ENCODE data around the gene CDH13.

CDH13 gene

GRCh38 chr16:83530293-83530692 lies 903.5 kb downstream of the CDH13 start:
- H3K36me3 ChIP-seq, result no peaks in the 10 kb centered on the region
- no peak overlapping the region for H3K4me3 ChIP-seq (ENCODE audit: low read depth, low read length)
- no peak for DNase-seq
- TF ChIP-seq CTCF (IDR thresholded peaks at IDR 0.05; ENCODE audit: low read depth, low read length), result no peak
- no peaks in the 10 kb centered on the region for H3K9me3 ChIP-seq (ENCODE audit: severe bottlenecking)
- no peak overlapping the region for H3K27ac ChIP-seq
- no peaks in the 10 kb centered on the region for H3K27me3 ChIP-seq (ENCODE audit: insufficient read depth, low read depth, severe bottlenecking)

GRCh38 chr16:83532634-83533033 lies 905.9 kb downstream of the CDH13 start:
- no peak overlapping the region for H3K4me3 ChIP-seq (ENCODE audit: low read depth, low read length)
- no peak for DNase-seq
- H3K36me3 ChIP-seq, result no peaks in the 10 kb centered on the region
- H3K27me3 ChIP-seq (ENCODE audit: insufficient read depth, low read depth, severe bottlenecking), result no peaks in the 10 kb centered on the region
- no peak overlapping the region for H3K27ac ChIP-seq
- TF ChIP-seq CTCF (IDR thresholded peaks at IDR 0.05; ENCODE audit: low read depth, low read length), result no peak
- H3K9me3 ChIP-seq (ENCODE audit: severe bottlenecking), result no peaks in the 10 kb centered on the region

- no peaks in the 10 kb centered on the region for H3K36me3 ChIP-seq
- H3K27ac ChIP-seq, result no peak overlapping the region
- no peaks in the 10 kb centered on the region for H3K27me3 ChIP-seq (ENCODE audit: insufficient read depth, low read depth, severe bottlenecking)
- no peak for DNase-seq
- no peak for TF ChIP-seq CTCF (IDR thresholded peaks at IDR 0.05; ENCODE audit: low read depth, low read length)
- H3K4me3 ChIP-seq (ENCODE audit: low read depth, low read length), result no peak overlapping the region
- H3K9me3 ChIP-seq (ENCODE audit: severe bottlenecking), result no peaks in the 10 kb centered on the region
Observed at GRCh38 chr16:83533193-83533592, 906.4 kb downstream of the CDH13 start.

GRCh38 chr16:83538707-83539106 lies 911.9 kb downstream of the CDH13 start:
- no peaks in the 10 kb centered on the region for H3K9me3 ChIP-seq (ENCODE audit: severe bottlenecking)
- no peak for DNase-seq

GRCh38 chr16:83539736-83540490 lies 913.1 kb downstream of the CDH13 start:
- H3K9me3 ChIP-seq (ENCODE audit: severe bottlenecking), result no peaks in the 10 kb centered on the region
- H3K27ac ChIP-seq, result no peak overlapping the region
- no peak overlapping the region for H3K4me3 ChIP-seq (ENCODE audit: low read depth, low read length)
- DNase-seq, result no peak
- no peak for TF ChIP-seq CTCF (IDR thresholded peaks at IDR 0.05; ENCODE audit: low read depth, low read length)
- H3K27me3 ChIP-seq (ENCODE audit: insufficient read depth, low read depth, severe bottlenecking), result no peaks in the 10 kb centered on the region
- H3K36me3 ChIP-seq, result no peaks in the 10 kb centered on the region

More at GRCh38 chr16:83538707-83539106, 911.9 kb downstream of the CDH13 start:
- H3K4me3 ChIP-seq (ENCODE audit: low read depth, low read length), result no peak overlapping the region
- no peaks in the 10 kb centered on the region for H3K27me3 ChIP-seq (ENCODE audit: insufficient read depth, low read depth, severe bottlenecking)
- no peaks in the 10 kb centered on the region for H3K36me3 ChIP-seq
- no peak for TF ChIP-seq CTCF (IDR thresholded peaks at IDR 0.05; ENCODE audit: low read depth, low read length)
- H3K27ac ChIP-seq, result no peak overlapping the region

- Histone ChIP-seq H3K27ac (no peak overlapping the region), H3K9me3 (ENCODE audit: severe bottlenecking) (no peaks in the 10 kb centered on the region), H3K4me3 (ENCODE audit: low read depth, low read length) (no peak overlapping the region), H3K36me3 (no peaks in the 10 kb centered on the region), H3K27me3 (ENCODE audit: insufficient read depth, low read depth, severe bottlenecking) (no peaks in the 10 kb centered on the region)
- no peak for DNase-seq
- no peak for TF ChIP-seq CTCF (IDR thresholded peaks at IDR 0.05; ENCODE audit: low read depth, low read length)
Observed at GRCh38 chr16:83541231-83541630, 914.5 kb downstream of the CDH13 start.
